ENCODE results near the gene VEPH1. TPM values are rescaled to one million over a fixed set of nuclear protein-coding genes. Genes with fewer than 3 reads are reported as not detected.

The VEPH1 gene
- total RNA-seq, 1 experiment from 2014 or later, result 7.7 TPM

- Histone ChIP-seq H3K18ac (ENCODE audit: insufficient read length, low read depth, low read length) (no peak overlapping the region), H3K4ac (ENCODE audit: low read depth, low read length) (no peak overlapping the region), H3K27me3 (ENCODE audit: insufficient read depth, low read length) (no peaks in the 10 kb centered on the region), H2BK12ac (ENCODE audit: insufficient read length, low read depth, low read length) (no peak overlapping the region), H3K56ac (ENCODE audit: insufficient read length, low read depth, low read length) (no peak overlapping the region), H4K5ac (ENCODE audit: insufficient read length, low read depth, low read length) (no peak overlapping the region), H3K14ac (ENCODE audit: insufficient read depth, low read length) (no peak overlapping the region), H2BK5ac (ENCODE audit: insufficient read length, low read length) (no peak overlapping the region), H3K23ac (ENCODE audit: insufficient read length, low read depth, low read length) (no peak overlapping the region), H3T11ph (ENCODE audit: low read length) (no peak overlapping the region), H2BK15ac (ENCODE audit: low read depth, low read length) (no peak overlapping the region), H2BK120ac (ENCODE audit: low read depth, low read length, poor library complexity, severe bottlenecking) (no peak overlapping the region), H3K9ac (ENCODE audit: extremely low read depth, insufficient read length, low read length) (no peak overlapping the region), H3K27ac (ENCODE audit: insufficient read length, low read depth, low read length) (no peak overlapping the region), H3K4me2 (ENCODE audit: insufficient read depth, insufficient read length, low read length) (no peak overlapping the region), H2AK5ac (ENCODE audit: insufficient read length, low read length) (no peak overlapping the region), H4K20me1 (ENCODE audit: control insufficient read depth, insufficient read depth, insufficient read length) (no peaks in the 10 kb centered on the region), H3K79me2 (ENCODE audit: insufficient read depth, low read length) (no peaks in the 10 kb centered on the region), H2AFZ (ENCODE audit: low read length) (no peak overlapping the region), H3K4me1 (ENCODE audit: insufficient read depth, low read length) (no peaks in the 10 kb centered on the region), H3K9me3 (ENCODE audit: control insufficient read depth, low read depth, low read length) (no peaks in the 10 kb centered on the region), H3K23me2 (ENCODE audit: insufficient read length, low read depth, low read length, poor library complexity, severe bottlenecking) (no peaks in the 10 kb centered on the region), H4K8ac (replicated peaks; ENCODE audit: insufficient read length, low read depth, low read length) (no peak overlapping the region), H4K91ac (ENCODE audit: insufficient read length, low read depth, low read length) (no peak overlapping the region), H2BK20ac (ENCODE audit: low read depth, low read length, poor library complexity, severe bottlenecking) (no peak overlapping the region), H3K79me1 (ENCODE audit: insufficient read depth, low read depth, low read length, poor library complexity, severe bottlenecking) (no peaks in the 10 kb centered on the region)
- Mint-ChIP-seq H3K27me3 (ENCODE audit: low read depth) (no peaks in the 10 kb centered on the region), H3K4me3 (no peak overlapping the region), H3K4me1 (0 out of 4 replicates have a peak, but pooled peaks cover 0 to 2% of the 10 kb centered on the region in 2 experiments), H3K36me3 (ENCODE audit: insufficient read depth in 1 of 3, low read depth in 3 of 3) (no peaks in the 10 kb centered on the region), H3K27ac (no peak overlapping the region), H3K9me3 (no peaks in the 10 kb centered on the region)
- WGBS (ENCODE audit: extremely low coverage, insufficient read length, low lambda C conversion rate), result no CpG with 5 or more reads among the region's 5 CpGs
- no peak for TF ChIP-seq CTCF (conservative IDR thresholded peaks at IDR 0.05)
- DNase-seq, result no peak
These were observed 220.7 kb downstream of the VEPH1 start for GRCh38 chr3:157282261-157283191.
